ENCODE results near the gene RASSF4.
A peak's percentile ranks its signal among the peaks of the same experiment; 100 is the strongest.

RASSF4 gene

DNA sequence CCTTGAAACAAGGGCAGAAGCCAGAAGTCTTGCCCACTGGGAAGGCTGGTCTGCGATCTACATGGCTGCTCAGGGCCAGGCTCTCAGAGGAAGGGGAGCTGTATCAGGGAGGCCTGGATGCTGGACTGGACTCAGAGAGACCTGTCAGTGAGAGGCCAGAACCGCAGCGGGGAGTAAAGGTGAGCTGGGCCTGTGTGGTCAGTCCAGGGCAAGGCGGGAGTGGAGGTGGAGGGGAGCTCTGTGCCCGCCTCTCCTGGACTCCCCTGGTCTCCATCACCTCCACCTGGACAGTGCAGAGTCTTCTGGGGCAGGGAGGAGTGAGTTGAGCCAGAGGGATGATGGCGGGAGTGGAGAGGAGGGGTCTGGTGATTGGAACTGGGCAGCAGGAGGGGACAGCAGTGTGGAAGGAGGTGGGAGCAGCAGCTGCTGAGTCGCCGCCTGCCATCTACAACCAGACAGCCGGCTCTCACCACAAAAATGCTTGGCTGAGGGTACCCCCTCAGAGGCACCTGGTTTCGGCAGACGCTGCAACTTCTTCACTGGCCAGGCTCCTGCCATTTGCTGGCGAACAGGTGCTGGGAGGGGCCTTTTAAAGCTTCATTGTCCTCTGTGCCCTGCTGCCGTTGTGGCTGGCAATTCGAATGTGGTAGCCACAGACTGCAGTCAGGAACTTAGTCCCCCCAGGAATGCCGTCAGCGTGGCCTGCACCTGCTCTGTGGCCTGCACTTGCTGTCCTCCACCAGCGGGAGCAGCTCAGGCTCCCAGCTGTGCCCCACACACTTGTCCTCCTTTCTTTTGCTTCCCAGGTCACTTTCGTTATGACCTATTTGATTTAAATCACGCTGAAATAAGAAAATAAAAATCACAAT is 3.5 kb downstream of the RASSF4 start:
- DNase-seq (ENCODE audit: low read depth in 2 of 2): no peak

DNA sequence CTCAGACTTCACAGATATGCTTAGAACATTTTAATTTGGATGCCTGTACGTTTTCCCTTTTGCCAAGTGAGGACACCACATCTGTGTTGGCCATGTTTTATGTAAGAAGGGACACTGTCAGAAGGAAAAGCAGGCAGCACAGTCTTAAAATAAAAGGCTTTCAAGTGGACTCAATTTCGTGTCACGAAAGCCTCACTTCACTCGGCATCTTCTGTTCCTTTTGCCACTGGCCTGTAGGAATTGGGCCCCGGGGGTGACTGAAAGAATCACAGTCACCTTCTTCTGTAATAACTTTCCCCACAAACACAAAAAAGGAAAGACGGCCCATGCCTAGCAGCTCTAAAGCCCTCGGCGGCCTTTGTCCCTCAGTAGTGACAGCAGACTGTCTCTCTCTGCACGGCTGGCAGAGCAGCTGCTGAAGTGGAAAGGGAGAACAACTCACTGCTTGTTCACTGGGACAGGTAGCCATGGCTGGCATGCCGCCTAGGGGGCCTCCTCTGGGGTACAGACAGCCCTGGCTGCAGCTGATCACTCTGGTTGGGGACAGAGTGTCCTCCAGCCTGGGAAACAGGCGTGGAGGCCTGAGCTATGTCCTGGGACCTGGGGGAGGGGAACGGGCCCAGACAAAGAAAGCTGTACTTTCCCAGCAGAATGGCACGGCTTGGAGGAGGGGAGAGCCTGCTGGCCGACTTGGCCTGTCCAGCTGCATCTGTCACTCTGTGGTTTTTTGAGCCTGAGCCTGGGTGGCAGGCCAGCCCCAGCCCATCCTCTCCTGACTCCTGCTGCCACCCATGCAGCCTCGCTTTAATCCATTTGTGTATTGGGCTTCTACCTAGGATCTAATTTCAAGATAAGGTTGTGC is 4.4 kb downstream of the RASSF4 start:
- DNase-seq (ENCODE audit: low read depth in 2 of 2): no peak

- DNase-seq (ENCODE audit: low read depth in 2 of 2): no peak
Measured at GRCh38 chr10:44965104-44965503, 5.5 kb downstream of the RASSF4 start.

DNA sequence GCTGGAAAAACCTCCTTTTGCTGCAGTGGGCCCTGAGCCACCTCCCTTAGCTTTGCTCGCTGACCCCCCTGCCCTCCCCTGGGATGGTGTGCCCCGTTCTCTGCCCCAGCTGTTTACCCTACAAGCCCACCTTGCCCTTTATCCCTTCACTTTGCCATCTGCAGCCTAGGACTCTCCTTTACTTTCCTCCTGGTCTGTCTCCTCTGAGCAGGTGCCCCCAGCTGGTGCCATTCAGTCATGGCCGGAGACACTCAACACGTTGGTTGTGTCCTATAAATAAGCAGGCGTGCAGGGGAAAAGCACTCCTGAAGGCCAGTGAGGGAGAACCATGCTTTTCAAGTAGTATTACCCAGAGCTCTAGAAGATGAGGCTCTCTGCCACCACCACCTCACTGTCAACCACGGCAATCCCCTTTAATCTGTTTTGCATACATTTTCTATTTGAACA is 6.1 kb downstream of the RASSF4 start:
- DNase-seq (ENCODE audit: low read depth in 2 of 2): no peak

- DNase-seq (ENCODE audit: low read depth in 2 of 2): no peak
Measured at GRCh38 chr10:44966129-44966815, 6.7 kb downstream of the RASSF4 start.

GRCh38 chr10:44966816-44967509 is 7.4 kb downstream of the RASSF4 start:
- no peak for DNase-seq (ENCODE audit: low read depth in 2 of 2)

DNA sequence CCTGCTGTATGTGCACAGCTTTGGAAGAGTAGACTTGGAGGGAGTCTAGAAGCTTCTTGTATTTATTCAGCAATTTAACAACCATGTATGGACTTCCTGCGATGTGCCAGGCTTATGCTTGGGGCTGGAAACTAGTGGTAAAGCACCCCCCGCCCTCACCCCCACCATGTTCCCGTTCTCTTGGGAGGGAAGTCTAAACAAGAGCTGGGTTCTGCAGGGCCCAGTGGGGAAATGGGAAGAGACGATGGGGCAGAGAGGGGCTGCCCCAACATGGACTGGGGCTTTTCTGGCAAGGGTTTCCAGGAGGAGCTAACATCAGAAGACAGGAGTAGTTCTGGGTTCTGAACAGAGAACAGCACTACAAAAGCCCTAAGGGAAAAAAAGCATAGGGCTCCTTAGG is 8.0 kb downstream of the RASSF4 start:
- no peak for DNase-seq (ENCODE audit: low read depth in 2 of 2)

DNA sequence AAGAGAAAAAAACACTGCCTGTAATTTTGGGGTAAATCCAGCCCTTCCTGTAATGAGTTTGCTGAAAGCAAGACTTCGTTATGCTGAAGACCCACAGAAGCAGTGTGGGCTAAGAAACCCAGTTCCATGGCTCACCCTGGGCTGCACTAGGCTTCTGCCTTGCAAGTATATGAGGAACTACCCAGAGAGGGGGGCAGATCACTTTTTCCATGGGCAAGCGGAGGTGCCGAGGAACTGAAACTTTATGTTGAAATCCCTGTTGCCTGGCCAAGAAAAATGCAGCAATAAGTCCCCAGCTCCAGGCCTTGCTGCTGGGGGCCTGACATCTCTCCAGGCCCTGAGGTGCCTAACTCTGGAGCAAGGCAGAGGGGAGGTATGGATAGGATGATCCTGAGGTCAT is 8.5 kb downstream of the RASSF4 start:
- no peak for DNase-seq (ENCODE audit: low read depth in 2 of 2)

- DNase-seq (ENCODE audit: low read depth in 2 of 2): no peak
Measured at GRCh38 chr10:44968500-44969400, 9.1 kb downstream of the RASSF4 start.

DNA sequence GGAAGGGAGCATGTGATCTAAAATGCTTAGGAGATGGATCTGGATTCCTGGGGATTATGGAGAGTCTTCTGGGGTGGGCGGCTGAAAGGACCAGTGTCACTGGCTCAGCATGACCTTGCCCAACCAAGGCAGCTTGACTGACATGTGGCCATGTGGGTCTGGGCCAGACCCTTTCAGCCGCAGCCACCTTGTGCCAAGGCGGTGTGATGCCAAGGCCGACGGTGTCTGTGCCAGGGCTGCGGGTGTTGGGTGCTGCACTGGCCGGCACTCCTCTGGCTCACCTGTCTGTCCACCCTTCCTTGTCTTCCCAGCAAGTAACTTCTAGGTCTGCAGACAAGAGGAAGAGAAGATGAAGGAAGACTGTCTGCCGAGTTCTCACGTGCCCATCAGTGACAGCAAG is 10.3 kb downstream of the RASSF4 start:
- DNase-seq (ENCODE audit: low read depth in 2 of 2): no peak

GRCh38 chr10:44970812-44971395 is 11.3 kb downstream of the RASSF4 start:
- no peak for DNase-seq (ENCODE audit: low read depth in 2 of 2)

DNA sequence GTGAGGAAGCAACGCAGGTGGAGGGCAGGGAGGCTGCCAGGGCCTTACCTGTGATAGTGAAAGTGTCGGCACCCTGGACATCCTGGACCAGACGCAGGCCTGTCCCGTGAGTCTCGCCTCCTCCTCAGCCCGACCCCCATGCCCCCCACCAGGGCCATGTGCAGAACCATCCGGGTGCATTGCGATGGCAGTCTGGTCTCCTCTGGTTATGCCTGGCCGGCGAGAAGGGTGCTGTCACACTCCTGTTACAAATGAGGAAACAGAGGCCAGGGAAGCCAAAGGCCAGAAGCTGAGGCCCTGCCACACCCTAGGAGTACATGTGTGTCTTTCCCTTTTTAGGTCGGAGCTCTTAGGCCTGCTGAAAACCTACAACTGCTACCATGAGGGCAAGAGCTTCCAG is 11.8 kb downstream of the RASSF4 start:
- DNase-seq (ENCODE audit: low read depth in 2 of 2): no peak

GRCh38 chr10:44971935-44972757 is 12.5 kb downstream of the RASSF4 start:
- no peak for DNase-seq (ENCODE audit: low read depth in 2 of 2)

GRCh38 chr10:44972874-44973306 is 13.3 kb downstream of the RASSF4 start:
- no peak for DNase-seq (ENCODE audit: low read depth in 2 of 2)

- DNase-seq (ENCODE audit: low read depth in 2 of 2): no peak
Measured at GRCh38 chr10:44973323-44974081, 13.9 kb downstream of the RASSF4 start.

GRCh38 chr10:44974082-44974627 is 14.6 kb downstream of the RASSF4 start:
- DNase-seq (ENCODE audit: low read depth in 2 of 2): no peak

- peak; percentile 33 to 52 for DNase-seq (ENCODE audit: low read depth in 2 of 2)
Measured at GRCh38 chr10:44974628-44975430, 15.2 kb downstream of the RASSF4 start.
